K562 treated with DMSO at 1 percent for 48 hours (cell line): ENCODE measurements around the gene GOT2. TPM values are rescaled to one million over a fixed set of nuclear protein-coding genes. Genes with fewer than 3 reads are reported as not detected.

Experiments used
- total RNA-seq: library from RNA; unstranded; fragments of 300-600 nt; gene quantifications from 2 replicates; pipeline ENCODE4 v1.2.3, GENCODE V29; 2022; ENCODE audit warnings: low replicate concordance; ENCODE audit errors: extremely low read depth

Gene GOT2
- 339 TPM in 1 of 2 replicates, not detected in the other for total RNA-seq

DNA sequence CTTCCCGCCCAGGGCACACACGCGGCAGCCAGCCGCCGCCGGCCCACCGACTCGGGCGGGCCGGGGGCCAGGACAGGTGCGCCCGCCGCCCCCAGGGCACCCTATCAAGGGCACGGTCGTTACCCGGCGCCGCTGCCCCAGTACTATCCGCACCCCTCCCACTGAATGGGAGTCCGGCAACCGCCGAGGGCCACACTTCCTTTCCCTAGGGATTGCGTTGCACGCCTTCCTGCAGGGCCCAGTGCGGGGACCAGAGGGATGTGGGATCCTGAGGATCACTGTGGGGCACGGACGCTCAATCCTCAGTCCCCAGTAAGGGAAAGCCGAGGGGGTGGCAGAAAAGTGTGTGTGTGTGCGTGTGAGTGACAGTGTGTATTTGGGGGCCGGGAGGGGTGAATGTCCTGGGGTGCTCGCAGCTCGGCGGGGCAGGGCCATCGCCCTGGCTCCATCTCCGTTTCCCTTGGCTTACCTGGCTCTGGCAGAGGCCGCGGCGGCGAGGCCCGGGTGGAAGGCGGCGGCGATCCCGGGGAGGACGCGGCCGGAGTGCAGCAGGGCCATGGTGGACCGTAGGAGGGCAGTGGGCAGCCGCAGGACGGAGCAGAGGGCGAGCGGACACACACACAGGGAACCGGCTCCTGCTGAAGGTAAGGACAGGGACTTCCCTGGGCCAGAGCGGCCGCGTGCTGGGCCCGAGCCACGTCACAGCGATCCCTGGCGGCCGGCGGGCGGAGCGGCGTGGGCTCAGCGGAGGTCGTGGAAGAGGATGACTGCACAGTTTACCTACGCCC is at the start of gene GOT2:
TSS of gene GOT2 (minus strand) at position 646 of the 788 bp plus-strand sequence. CDS start at position 558, 88 bp downstream.

DNA sequence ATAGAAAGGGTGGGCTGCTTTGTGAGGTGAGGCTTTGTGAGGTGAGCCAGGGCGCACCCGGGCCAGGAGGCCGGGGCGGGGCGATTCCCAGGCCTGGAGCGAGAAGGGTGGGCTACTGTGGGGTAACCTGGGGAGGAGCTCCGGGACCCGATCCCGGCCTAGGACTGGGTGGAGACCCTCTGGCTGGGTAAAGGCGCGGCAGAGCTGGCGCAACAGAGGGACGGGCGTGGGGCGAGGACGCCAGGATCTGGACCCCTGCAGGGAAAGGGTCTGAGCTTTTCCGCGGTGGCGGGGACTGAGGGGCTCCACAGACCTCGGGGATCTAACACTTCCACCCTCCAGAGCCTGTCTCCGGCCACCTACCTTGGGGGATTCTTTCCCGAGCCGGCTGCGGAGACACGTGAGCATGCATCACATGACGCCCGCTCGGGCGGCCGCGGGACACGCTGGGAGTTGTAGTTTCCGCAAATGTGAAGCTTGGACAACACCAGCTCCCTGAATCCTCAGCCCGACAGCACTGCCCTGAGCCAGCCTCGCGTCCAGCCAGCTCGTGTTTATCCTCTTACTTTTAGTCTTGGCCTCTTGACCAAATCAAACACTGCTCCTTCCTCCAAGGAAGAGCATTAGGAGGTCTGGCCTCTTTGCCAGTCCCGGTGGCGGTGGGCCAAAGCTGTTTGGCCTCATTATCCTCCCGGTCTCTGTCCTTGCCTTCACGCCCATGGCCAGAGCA is 49.6 kb downstream of the GOT2 start, which contains the start of gene SLC38A7:
TSS of gene SLC38A7 (minus strand) at position 417 of the 730 bp plus-strand sequence. CDS start 4,644 bp downstream, outside the sequence.

Other genes with a start within 250 kb of the GOT2 start
- gene NDRG4, start 234.2 kb downstream of the GOT2 start, total RNA-seq, result not detected in 2 replicates
- gene SETD6, start 218.8 kb downstream of the GOT2 start, total RNA-seq, result not detected in 2 replicates
- gene CNOT1, start 104.5 kb downstream of the GOT2 start, total RNA-seq, result not detected in 2 replicates
- not detected in 2 replicates for gene SLC38A7, start 49.5 kb downstream of the GOT2 start, total RNA-seq